Ishikawa (cell line): ENCODE results near the gene LEMD3.

Experiments used
- CEBPB ChIP-seq: IDR thresholded peaks from 2 replicates; pipeline ENCODE4 v1.6.1; 2012
- CREB1 ChIP-seq: IDR thresholded peaks from 2 replicates; pipeline ENCODE4 v1.6.1; 2012; ENCODE audit warnings: low read depth
- EGR1 ChIP-seq: IDR thresholded peaks from 2 replicates; pipeline ENCODE4 v1.6.1; 2012
- EP300 ChIP-seq: IDR thresholded peaks from 2 replicates; pipeline ENCODE4 v1.6.1; 2012; ENCODE audit warnings: borderline replicate concordance
- FOXM1 ChIP-seq: IDR thresholded peaks from 2 replicates; pipeline ENCODE4 v1.6.1; 2012; ENCODE audit warnings: low read depth, borderline replicate concordance
- RAD21 ChIP-seq: IDR thresholded peaks from 2 replicates; pipeline ENCODE4 v1.6.1; 2012; ENCODE audit warnings: low read depth
- TEAD4 ChIP-seq: IDR thresholded peaks from 2 replicates; pipeline ENCODE4 v1.6.1; 2012
- TF ChIP-seq, protein P1 (sequence below): IDR thresholded peaks from 2 replicates; pipeline ENCODE4 v1.6.1; 2012; ENCODE audit warnings: low read depth, mild to moderate bottlenecking

DNA sequence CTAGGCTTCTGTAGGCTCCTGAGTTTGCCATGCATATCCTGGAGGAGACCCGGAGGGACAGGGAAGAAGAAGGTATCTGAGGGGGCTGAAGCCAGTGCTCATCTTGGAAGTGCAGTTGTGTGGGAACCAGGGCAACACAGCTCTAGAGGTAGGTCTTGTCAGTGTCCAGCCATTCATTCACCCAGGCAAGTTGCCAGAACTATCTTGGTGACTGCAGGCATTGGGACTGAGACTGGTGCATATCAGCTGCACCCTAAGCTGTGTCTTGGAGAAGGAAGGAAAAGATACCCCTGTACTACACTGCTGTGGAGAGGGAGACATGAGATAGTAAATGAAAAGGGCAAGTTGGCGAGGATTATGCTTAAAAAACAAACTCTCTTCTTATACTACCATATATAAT is 43.4 kb upstream of the LEMD3 start:
- TF ChIP-seq, protein P1, sequence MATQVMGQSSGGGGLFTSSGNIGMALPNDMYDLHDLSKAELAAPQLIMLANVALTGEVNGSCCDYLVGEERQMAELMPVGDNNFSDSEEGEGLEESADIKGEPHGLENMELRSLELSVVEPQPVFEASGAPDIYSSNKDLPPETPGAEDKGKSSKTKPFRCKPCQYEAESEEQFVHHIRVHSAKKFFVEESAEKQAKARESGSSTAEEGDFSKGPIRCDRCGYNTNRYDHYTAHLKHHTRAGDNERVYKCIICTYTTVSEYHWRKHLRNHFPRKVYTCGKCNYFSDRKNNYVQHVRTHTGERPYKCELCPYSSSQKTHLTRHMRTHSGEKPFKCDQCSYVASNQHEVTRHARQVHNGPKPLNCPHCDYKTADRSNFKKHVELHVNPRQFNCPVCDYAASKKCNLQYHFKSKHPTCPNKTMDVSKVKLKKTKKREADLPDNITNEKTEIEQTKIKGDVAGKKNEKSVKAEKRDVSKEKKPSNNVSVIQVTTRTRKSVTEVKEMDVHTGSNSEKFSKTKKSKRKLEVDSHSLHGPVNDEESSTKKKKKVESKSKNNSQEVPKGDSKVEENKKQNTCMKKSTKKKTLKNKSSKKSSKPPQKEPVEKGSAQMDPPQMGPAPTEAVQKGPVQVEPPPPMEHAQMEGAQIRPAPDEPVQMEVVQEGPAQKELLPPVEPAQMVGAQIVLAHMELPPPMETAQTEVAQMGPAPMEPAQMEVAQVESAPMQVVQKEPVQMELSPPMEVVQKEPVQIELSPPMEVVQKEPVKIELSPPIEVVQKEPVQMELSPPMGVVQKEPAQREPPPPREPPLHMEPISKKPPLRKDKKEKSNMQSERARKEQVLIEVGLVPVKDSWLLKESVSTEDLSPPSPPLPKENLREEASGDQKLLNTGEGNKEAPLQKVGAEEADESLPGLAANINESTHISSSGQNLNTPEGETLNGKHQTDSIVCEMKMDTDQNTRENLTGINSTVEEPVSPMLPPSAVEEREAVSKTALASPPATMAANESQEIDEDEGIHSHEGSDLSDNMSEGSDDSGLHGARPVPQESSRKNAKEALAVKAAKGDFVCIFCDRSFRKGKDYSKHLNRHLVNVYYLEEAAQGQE: no peak
- TF ChIP-seq TEAD4 (no peak), FOXM1 (no peak), RAD21 (no peak), EP300 (no peak), CEBPB (no peak), EGR1 (no peak), CREB1 (no peak)
